ENCODE results near the gene DHRSX.

DNA sequence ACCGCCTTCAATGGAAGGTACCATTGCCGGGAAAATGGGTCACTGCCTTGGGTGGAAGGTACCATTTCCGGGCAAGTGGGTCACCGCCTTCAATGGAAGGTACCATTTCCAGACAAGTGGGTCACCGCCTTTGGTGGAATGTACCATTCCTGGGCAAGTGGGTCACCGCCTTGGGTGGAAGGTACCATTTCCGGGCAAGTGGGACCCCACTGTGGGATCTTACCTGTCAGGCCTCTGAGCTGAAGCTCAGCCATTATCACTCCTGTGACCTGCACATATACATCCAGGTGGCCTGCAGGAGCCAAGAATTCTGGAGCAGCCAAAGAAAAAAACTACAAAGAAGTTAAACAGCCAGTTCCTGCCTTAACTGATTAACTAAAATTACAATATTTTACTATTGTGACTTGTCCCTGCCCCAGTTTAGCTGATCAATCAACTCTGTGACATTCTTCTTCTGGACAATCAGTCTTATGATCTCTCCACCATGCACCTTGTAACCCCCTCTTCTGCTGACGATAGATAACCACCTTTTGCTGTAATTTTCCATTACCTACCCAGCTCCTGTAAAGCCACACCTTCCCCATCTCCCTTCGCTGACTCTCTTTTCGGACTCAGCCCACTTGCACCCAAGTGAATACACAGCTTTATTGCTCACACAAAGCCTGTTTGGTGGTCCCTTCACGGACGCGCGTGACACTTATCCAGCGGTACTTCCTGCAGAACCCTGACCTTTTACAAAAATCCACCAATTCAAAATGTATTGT is 313.2 kb downstream of the DHRSX start:
- TF ChIP-seq CTCF (IDR thresholded peaks at IDR 0.05) = no peak
- TF ChIP-seq POLR2A (IDR thresholded peaks at IDR 0.05) = no peak

Data from thyroid gland (tissue), 4 donors.